NCI-H526 treated with DMSO at 0.1 percent for 48 hours (cell line): ENCODE measurements around the gene NLGN2.

Experiments
- DNase-seq: peaks from one replicate; lab custom pipeline; 2025; lab: John Stamatoyannopoulos, UW

Gene NLGN2

DNA sequence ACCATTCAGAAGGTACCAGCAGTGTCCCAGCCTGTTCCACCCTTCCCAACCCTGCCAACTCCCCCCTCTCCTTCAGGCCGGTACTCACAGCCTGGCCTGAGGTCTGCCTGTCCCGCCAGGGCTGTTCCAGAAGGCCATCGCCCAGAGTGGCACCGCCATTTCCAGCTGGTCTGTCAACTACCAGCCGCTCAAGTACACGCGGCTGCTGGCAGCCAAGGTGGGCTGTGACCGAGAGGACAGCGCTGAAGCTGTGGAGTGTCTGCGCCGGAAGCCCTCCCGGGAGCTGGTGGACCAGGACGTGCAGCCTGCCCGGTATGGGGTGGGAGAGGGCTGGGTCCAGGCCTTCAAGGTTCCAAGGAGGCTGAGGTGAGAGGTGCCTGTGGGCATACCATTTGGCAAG is 7.2 kb downstream of the NLGN2 start:
- no peak for DNase-seq

GRCh38 chr17:7415784-7416183 is 8.1 kb downstream of the NLGN2 start:
- DNase-seq, result no peak

DNA sequence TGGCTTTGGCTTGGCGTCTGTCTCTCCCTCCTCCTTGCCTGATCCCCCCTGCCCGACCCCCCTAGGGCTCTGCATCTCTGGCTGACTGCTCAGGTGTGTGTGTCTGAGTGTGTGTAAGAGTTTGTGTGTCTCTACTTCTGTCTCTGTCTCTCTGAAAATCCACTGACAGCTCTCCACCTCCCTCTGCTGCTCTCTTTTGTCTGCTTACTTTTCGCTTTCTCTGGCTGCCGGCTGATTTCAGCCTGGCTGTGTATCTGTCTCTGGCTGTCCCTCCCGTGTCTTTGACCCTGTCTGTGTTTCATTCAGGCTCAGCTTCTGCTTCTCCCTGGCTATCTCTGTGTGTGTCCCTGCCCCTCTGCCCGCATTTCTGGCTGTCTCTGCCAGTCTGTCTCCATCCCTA is 8.7 kb downstream of the NLGN2 start:
- no peak for DNase-seq

DNA sequence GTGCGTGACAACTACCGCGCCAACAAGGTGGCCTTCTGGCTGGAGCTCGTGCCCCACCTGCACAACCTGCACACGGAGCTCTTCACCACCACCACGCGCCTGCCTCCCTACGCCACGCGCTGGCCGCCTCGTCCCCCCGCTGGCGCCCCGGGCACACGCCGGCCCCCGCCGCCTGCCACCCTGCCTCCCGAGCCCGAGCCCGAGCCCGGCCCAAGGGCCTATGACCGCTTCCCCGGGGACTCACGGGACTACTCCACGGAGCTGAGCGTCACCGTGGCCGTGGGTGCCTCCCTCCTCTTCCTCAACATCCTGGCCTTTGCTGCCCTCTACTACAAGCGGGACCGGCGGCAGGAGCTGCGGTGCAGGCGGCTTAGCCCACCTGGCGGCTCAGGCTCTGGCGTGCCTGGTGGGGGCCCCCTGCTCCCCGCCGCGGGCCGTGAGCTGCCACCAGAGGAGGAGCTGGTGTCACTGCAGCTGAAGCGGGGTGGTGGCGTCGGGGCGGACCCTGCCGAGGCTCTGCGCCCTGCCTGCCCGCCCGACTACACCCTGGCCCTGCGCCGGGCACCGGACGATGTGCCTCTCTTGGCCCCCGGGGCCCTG is 9.5 kb downstream of the NLGN2 start:
- DNase-seq, result no peak

DNA sequence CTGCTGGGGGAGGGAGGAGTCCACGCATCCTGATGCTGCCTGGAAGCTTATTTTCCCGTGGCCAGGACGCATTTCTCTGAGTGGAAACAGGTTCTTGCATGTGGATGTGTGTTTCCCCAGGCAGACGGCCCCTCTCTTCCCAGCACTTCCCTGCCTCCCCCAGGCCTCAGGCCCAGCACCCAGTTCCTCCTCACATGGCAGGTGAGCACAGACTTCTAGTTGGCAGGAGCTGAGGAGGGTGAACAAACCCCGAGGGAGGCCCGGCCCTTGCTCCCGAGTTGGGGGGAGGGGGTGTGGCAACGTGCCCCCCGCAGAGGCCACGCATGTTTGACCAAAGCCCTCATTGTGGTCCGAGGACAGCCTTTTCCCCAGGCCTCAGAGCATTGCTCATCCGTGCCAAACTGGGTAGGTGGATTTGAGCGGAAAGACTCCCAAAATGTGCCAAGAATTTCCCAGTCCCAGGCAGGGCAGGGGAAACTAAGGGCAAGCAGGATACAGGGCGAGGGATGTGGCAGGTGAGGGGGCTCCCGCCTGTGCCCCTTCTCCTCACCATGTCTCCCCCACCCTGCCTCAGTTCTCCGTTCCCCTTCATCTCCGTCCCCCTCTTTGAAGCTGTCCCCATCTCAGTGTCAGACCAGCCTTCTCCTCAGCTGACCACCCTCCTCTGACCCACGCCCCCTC is 11.0 kb downstream of the NLGN2 start:
- no peak for DNase-seq

GRCh38 chr17:7419819-7420610 is 12.4 kb downstream of the NLGN2 start, which contains the start of gene SPEM1:
Gene SPEM1, plus strand, starts transcription at chr17:7420324. Its CDS starts 61 bp downstream, at chr17:7420385.
- no peak for DNase-seq

GRCh38 chr17:7421186-7421585 is 13.5 kb downstream of the NLGN2 start:
- DNase-seq, result no peak

GRCh38 chr17:7423679-7424078 is 16.0 kb downstream of the NLGN2 start:
- DNase-seq, result no peak

- DNase-seq, result no peak
Observed at GRCh38 chr17:7425316-7425715, 17.7 kb downstream of the NLGN2 start, which contains the start of gene SPEM2. Gene SPEM2, plus strand, starts transcription at chr17:7425616. Its CDS starts 73 bp downstream, at chr17:7425689.

GRCh38 chr17:7425756-7426155 is 18.1 kb downstream of the NLGN2 start:
- DNase-seq, result no peak

DNA sequence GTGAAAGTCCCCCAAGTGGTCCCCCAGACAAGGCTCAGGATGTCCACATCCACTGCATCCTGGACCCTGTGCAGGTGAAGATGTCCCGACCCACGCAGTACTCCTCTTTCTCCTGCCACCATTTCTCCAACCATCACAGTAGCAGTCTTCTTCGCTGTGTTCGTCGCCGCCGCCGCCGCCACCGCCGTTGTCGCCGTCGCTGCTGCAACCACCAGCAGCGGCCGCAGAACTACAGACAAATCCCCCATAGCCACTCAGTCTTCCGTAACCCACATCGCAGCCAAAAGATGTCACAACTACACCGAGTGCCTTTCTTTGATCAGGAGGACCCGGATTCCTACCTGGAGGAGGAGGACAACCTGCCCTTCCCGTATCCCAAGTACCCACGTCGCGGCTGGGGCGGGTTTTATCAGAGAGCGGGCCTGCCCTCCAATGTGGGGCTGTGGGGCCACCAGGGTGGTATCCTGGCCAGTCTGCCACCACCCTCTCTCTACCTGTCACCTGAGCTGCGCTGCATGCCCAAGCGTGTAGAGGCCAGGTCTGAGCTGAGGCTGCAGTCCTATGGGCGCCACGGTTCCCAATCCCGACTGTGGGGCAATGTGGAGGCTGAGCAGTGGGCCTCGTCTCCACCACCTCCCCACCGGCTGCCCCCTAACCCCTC is 18.7 kb downstream of the NLGN2 start:
- no peak for DNase-seq

DNA sequence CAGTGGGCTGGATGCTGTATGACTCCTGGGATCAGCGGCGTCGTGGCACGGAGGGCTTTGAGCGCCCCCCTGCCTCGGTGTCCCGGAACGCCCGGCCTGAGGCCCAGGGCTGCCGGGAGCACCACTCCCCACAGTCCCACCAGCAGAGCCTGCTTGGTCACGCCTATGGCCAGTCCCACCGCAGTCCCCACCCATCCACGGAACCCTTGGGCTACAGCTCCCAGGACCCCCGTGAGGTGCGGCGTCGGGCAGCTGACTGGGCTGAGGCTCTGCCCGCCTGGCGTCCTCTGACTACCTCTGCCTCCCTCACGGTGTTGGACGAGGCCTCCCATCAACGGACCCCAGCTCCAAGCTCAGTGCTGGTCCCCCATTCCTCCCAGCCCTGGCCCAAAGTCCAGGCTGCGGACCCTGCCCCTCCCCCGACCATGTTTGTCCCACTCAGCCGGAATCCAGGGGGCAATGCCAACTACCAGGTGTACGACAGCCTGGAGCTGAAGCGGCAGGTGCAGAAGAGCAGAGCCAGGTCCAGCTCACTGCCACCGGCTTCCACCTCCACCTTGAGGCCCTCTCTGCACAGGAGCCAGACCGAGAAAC is 19.3 kb downstream of the NLGN2 start:
- DNase-seq, result no peak

DNA sequence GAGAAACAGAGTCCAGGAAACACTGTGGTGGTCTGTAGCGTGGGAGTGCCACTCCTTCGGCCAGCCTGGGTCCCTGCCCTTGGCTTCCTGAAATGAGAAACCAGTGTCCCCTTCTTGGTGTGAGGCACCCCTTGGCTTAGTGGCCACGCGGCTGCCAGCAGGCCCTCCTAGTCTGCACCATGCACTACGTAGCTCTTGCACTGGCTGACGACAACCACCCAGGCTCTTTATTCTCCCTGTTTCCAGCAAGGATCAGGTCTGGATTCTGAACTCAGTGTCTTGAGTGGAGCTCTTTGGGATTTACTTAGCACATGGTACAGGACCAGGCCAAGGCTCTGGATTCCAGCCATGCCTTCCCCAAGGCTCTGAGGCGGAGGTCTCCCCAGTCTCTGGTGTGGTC is 19.9 kb downstream of the NLGN2 start:
- no peak for DNase-seq

- DNase-seq, result no peak
Observed at GRCh38 chr17:7428557-7428956, 20.9 kb downstream of the NLGN2 start, which contains the start of gene SPEM3. Gene SPEM3, plus strand, starts transcription at chr17:7428857. Its CDS starts 46 bp downstream, at chr17:7428903.

GRCh38 chr17:7429722-7430121 is 22.1 kb downstream of the NLGN2 start:
- no peak for DNase-seq

- no peak for DNase-seq
Observed at GRCh38 chr17:7431231-7431630, 23.6 kb downstream of the NLGN2 start.

DNA sequence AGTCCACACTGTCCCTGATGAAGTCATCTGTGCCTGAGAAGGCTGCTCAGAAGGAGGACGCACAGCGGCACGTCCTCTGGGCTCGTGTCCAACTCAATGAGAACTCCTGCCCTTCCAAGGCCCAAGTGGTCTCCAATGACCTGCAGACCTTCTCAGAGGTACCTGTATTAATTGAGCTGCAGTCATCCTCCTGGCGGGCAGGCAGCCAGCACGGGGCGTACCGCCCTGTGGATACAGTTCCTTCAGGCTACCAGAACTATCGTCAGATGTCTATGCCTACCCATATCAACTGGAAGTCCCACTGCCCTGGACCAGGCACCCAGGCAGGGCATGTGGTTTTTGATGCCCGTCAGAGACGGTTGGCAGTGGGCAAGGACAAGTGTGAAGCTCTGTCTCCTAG is 24.7 kb downstream of the NLGN2 start:
- DNase-seq, result no peak

DNA sequence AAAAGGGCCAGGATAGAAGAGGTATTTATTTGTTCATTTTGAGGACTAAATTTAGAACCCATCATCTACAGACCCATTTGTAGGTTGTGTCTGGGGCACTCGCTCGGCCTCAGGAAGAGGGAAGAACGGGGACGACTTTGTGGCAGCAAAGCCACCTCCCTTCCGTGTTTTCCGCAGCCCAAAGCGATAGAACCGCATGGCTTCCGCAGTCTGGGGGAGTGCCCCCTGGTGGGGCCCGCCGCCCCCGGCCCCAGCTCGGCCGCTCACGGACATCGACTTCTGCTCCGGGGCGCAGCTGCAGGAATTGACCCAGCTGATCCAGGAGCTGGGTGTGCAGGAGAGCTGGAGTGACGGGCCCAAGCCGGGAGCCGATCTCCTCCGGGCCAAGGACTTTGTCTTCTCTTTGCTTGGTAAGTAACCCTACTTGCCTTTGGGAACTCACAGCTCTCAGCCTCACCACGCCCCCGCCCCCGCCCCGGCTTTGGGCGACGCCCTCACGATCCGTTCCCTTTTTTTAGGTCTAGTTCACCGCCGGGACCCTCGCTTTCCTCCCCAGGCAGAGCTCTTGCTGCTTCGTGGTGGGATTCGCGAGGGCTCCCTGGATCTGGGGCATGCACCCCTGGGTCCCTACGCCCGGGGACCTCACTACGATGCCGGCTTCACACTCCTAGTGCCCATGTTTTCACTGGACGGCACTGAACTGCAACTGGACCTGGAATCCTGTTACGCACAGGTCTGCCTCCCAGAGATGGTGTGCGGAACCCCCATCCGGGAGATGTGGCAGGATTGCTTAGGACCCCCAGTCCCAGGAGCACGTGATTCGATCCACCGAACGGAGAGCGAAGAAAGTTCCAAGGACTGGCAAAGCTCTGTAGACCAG is 28.3 kb downstream of the NLGN2 start:
- DNase-seq, result no peak

DNA sequence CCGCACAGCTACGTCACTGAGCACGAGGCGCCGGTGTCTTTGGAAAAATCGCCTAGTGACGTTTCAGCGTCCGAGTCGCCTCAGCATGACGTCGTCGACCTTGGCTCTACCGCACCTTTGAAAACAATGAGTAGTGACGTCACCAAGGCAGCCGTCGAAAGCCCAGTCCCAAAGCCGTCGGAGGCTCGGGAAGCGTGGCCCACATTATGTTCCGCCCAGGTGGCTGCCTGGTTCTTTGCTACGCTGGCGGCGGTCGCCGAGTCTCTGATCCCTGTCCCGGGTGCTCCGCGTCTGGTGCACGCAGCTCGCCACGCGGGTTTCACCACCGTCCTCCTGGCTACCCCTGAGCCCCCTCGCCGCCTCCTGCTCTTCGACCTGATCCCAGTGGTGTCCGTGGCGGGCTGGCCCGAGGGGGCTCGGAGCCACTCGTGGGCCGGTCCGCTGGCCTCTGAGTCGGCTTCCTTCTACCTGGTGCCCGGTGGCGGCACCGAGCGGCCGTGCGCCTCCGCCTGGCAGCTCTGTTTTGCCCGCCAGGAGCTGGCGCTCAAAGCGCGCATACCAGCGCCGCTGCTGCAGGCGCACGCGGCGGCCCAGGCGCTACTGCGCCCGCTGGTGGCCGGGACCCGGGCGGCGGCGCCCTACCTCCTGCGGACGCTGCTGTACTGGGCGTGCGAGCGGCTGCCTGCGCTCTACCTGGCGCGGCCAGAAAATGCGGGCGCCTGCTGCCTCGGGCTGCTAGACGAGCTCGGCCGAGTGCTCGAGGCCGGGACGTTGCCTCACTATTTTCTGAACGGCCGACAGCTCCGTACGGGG is 29.1 kb downstream of the NLGN2 start:
- peak; percentile 50 for DNase-seq

DNA sequence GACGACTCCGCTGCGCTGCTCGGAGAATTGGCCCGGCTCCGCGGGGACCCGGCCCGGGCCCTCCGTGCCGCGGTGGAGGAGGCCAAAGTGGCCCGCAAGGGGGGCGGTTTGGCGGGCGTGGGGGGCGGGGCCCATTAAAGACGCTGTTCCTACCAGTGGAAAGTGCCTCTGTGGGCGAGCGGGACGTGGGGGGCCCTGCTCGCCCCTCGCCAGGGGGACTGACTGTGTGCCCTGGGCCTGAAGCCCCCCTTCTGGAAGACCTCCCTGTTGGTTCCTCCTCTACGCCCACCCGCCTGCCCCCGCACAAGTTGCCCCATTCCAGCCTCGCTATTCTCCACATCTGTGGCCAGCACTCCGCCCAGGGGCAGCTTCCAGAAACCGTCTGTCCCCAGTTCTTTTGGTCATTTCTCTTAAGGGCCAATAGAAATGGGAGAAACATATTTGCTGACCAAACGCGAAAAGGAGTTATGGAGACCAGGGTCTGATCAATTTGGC is 29.8 kb downstream of the NLGN2 start:
- DNase-seq, result no peak
